SJSA1 (cell line): ENCODE results near the gene EHD2. TPM values are rescaled to one million over a fixed set of nuclear protein-coding genes. Genes with fewer than 3 reads are reported as not detected.
"Not testable (repeated sequence)": the region's sequence is repeated elsewhere in the genome, so short reads cannot be mapped to it uniquely, and the experiment has no call there.

Experiments used
- DNase-seq, 2 experiments: peaks; one replicate each; pipeline ENCODE4 v3.0.0-alpha.2; 2015 to 2020; ENCODE audit warnings: low spot score in 2 of 2, low read depth in 1 of 2
- H3K27ac ChIP-seq: fragments of 250-450 bp; sonication (Bioruptor Pico); 2 replicates; pipeline ENCODE4 v1.5.1; 2020; ENCODE audit warnings: mild to moderate bottlenecking, moderate library complexity
- H3K27me3 ChIP-seq: fragments of 250-450 bp; sonication (Bioruptor Pico); replicated peaks from 2 replicates; pipeline ENCODE4 v1.5.1; 2020; ENCODE audit warnings: mild to moderate bottlenecking, moderate library complexity
- H3K36me3 ChIP-seq: fragments of 250-450 bp; sonication (Bioruptor Pico); 2 replicates; pipeline ENCODE4 v1.5.1; 2020; ENCODE audit warnings: mild to moderate bottlenecking
- H3K4me1 ChIP-seq: fragments of 250-450 bp; sonication (Bioruptor Pico); replicated peaks from 2 replicates; pipeline ENCODE4 v1.6.1; 2021; ENCODE audit warnings: mild to moderate bottlenecking
- H3K4me3 ChIP-seq: fragments of 250-450 bp; sonication (Bioruptor Pico); 2 replicates; pipeline ENCODE4 v1.5.1; 2020; ENCODE audit warnings: mild to moderate bottlenecking
- H3K9me3 ChIP-seq: fragments of 250-450 bp; sonication (Bioruptor Pico); replicated peaks from 2 replicates; pipeline ENCODE4 v1.5.1; 2020; ENCODE audit warnings: mild to moderate bottlenecking
- total RNA-seq: library from RNA; depleted of rRNA; stranded (reverse); fragments of >200 nt; shearing (Covaris generic); gene quantifications from 2 replicates; pipeline ENCODE4 v1.2.3, GENCODE V29; 2014; rRNA removed

The EHD2 gene
- 25.7 and 35.9 TPM in 2 replicates for total RNA-seq

- H3K36me3 ChIP-seq = peaks cover 39% of the 10 kb centered on the region
- peak; percentile 80 to 81 for DNase-seq
- peaks cover 27% of the 10 kb centered on the region for H3K4me1 ChIP-seq
- no peaks in the 10 kb centered on the region for H3K27me3 ChIP-seq
- H3K27ac ChIP-seq = peak within 1 kb of the TSS; percentile 48; the same call in 1 of the 2 replicates
- peak within 1 kb of the TSS; percentile 86 for H3K4me3 ChIP-seq
- no peaks in the 10 kb centered on the region for H3K9me3 ChIP-seq
These were observed at the start of gene EHD2 for GRCh38 chr19:47713046-47714021. EHD2 (plus strand) TSS chr19:47713422; CDS start chr19:47716613, 3,191 bp downstream.

- H3K4me3 ChIP-seq = no peak overlapping the region
- peak overlapping the region; percentile 94 for H3K27ac ChIP-seq
- H3K27me3 ChIP-seq = no peaks in the 10 kb centered on the region
- no peaks in the 10 kb centered on the region for H3K9me3 ChIP-seq
- peaks cover 20% of the 10 kb centered on the region; the same call in 1 of the 2 replicates for H3K36me3 ChIP-seq
- H3K4me1 ChIP-seq = peaks cover 66% of the 10 kb centered on the region
- peak in 1 of 2 experiments; percentile 88 for DNase-seq
These were observed 49.7 kb upstream of the EHD2 start for GRCh38 chr19:47663435-47663910.

- Histone ChIP-seq H3K36me3 (peaks cover 20% of the 10 kb centered on the region; the same call in 1 of the 2 replicates), H3K4me1 (peaks cover 59% of the 10 kb centered on the region), H3K4me3 (no peak overlapping the region), H3K27me3 (no peaks in the 10 kb centered on the region), H3K27ac (peak overlapping the region; percentile 94), H3K9me3 (no peaks in the 10 kb centered on the region)
- peak; percentile 88 to 89 for DNase-seq
These were observed 49.1 kb upstream of the EHD2 start for GRCh38 chr19:47663911-47664771.

GRCh38 chr19:47668556-47668955 lies 44.7 kb upstream of the EHD2 start:
- H3K9me3 ChIP-seq, H3K4me3 ChIP-seq, H3K27me3 ChIP-seq, DNase-seq, H3K27ac ChIP-seq: not testable (repeated sequence)
- peaks cover 19% of the 10 kb centered on the region for H3K4me1 ChIP-seq
- peaks cover 30% of the 10 kb centered on the region for H3K36me3 ChIP-seq

- no peak overlapping the region for H3K4me3 ChIP-seq
- no peaks in the 10 kb centered on the region for H3K9me3 ChIP-seq
- no peak overlapping the region for H3K27ac ChIP-seq
These were observed 42.5 kb upstream of the EHD2 start for GRCh38 chr19:47670736-47671135.

GRCh38 chr19:47671499-47671898 lies 41.7 kb upstream of the EHD2 start:
- DNase-seq = no peak
- Histone ChIP-seq H3K9me3 (no peaks in the 10 kb centered on the region), H3K27ac (no peak overlapping the region), H3K4me1 (peaks cover 27% of the 10 kb centered on the region), H3K4me3 (no peak overlapping the region), H3K36me3 (peaks cover 52% of the 10 kb centered on the region), H3K27me3 (no peaks in the 10 kb centered on the region)

More at GRCh38 chr19:47670736-47671135, 42.5 kb upstream of the EHD2 start:
- peaks cover 21% of the 10 kb centered on the region for H3K4me1 ChIP-seq
- H3K36me3 ChIP-seq = peaks cover 49% of the 10 kb centered on the region
- no peak for DNase-seq
- no peaks in the 10 kb centered on the region for H3K27me3 ChIP-seq

- no peak for DNase-seq
- Histone ChIP-seq H3K4me3 (no peak overlapping the region), H3K9me3 (no peaks in the 10 kb centered on the region), H3K4me1 (peaks cover 20% of the 10 kb centered on the region), H3K36me3 (peaks cover 65% of the 10 kb centered on the region), H3K27ac (no peak overlapping the region), H3K27me3 (no peaks in the 10 kb centered on the region)
These were observed 39.8 kb upstream of the EHD2 start for GRCh38 chr19:47673426-47673825.

- no peaks in the 10 kb centered on the region for H3K27me3 ChIP-seq
- no peak overlapping the region for H3K4me3 ChIP-seq
- peaks cover 75% of the 10 kb centered on the region for H3K36me3 ChIP-seq
- no peaks in the 10 kb centered on the region for H3K9me3 ChIP-seq
- DNase-seq = no peak
- no peak overlapping the region for H3K27ac ChIP-seq
- H3K4me1 ChIP-seq = peaks cover 20% of the 10 kb centered on the region
These were observed 38.7 kb upstream of the EHD2 start for GRCh38 chr19:47674548-47674947.

- H3K27me3 ChIP-seq = no peaks in the 10 kb centered on the region
- no peak for DNase-seq
These were observed 38.0 kb upstream of the EHD2 start for GRCh38 chr19:47675271-47675670.

GRCh38 chr19:47675859-47676258 lies 37.4 kb upstream of the EHD2 start:
- peak; percentile 44 to 72 for DNase-seq
- Histone ChIP-seq H3K27me3 (no peaks in the 10 kb centered on the region), H3K27ac (no peak overlapping the region; the same call in 1 of the 2 replicates), H3K36me3 (peaks cover 76% of the 10 kb centered on the region), H3K4me3 (no peak overlapping the region), H3K9me3 (no peaks in the 10 kb centered on the region), H3K4me1 (peaks cover 20% of the 10 kb centered on the region)

More at GRCh38 chr19:47675271-47675670, 38.0 kb upstream of the EHD2 start:
- Histone ChIP-seq H3K4me3 (no peak overlapping the region), H3K9me3 (no peaks in the 10 kb centered on the region), H3K27ac (no peak overlapping the region; the same call in 1 of the 2 replicates), H3K36me3 (peaks cover 76% of the 10 kb centered on the region), H3K4me1 (peaks cover 20% of the 10 kb centered on the region)

GRCh38 chr19:47676811-47677210 lies 36.4 kb upstream of the EHD2 start:
- Histone ChIP-seq H3K27ac (no peak overlapping the region), H3K4me3 (no peak overlapping the region), H3K27me3 (no peaks in the 10 kb centered on the region), H3K4me1 (peaks cover 20% of the 10 kb centered on the region), H3K36me3 (peaks cover 80% of the 10 kb centered on the region), H3K9me3 (no peaks in the 10 kb centered on the region)
- DNase-seq = no peak

GRCh38 chr19:47679251-47679900 lies 33.8 kb upstream of the EHD2 start:
- Histone ChIP-seq H3K4me3 (no peak overlapping the region), H3K9me3 (no peaks in the 10 kb centered on the region), H3K4me1 (peaks cover 29% of the 10 kb centered on the region), H3K27ac (no peak overlapping the region), H3K36me3 (peaks cover 69% of the 10 kb centered on the region), H3K27me3 (no peaks in the 10 kb centered on the region)
- DNase-seq = no peak
